Measurements from ENCODE around the gene PCYT1A.
"Not testable (repeated sequence)": the region's sequence is repeated elsewhere in the genome, so short reads cannot be mapped to it uniquely, and the experiment has no call there.

Gene PCYT1A

DNA sequence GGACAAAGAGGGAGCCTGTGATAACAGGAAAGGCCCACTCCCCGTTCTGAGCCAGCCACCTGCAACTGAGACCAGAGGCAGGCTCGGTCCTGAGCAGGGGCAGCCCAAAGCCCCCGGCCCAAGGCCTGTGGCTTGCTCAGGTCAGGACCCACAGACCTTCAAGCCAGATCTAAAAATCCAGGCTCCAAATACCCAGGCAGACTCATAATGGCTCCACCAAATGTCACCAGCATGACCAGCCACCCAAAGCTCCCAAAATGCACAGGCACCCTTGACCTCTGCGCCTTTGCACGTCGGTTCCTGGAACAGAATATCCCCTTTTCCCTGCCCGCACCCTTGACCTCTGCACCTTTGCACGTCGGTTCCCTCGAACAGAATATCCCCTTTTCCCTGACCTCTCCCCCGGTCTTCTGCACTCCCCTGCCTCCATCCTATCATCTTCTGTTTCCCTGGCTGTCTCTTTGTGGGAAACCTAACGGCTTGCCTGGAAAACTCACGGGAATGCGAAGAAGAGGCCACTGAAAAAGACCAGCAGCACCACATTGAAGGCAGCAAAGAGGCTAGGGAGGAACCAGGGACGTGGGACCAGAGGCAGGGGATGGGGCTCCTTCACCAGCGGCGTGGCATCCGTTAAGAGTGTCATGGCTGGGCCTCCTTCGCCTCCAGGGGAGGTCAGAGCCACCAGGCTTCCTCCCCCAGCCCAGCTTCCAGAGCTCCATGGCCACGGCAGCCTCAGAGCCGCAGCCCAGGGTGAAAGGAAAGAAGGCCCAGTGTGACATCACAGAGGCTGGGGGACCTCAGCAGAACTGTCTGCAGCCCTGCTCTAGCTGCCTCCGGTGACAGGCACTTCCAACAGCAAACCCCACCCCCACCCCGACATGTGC, 76.6 kb downstream of the PCYT1A start, which contains the start of gene ZDHHC19:
ZDHHC19 (minus strand) TSS at position 728 of the 884 bp plus-strand sequence; CDS start at position 643, 85 bp downstream.
- no peak for DNase-seq

DNA sequence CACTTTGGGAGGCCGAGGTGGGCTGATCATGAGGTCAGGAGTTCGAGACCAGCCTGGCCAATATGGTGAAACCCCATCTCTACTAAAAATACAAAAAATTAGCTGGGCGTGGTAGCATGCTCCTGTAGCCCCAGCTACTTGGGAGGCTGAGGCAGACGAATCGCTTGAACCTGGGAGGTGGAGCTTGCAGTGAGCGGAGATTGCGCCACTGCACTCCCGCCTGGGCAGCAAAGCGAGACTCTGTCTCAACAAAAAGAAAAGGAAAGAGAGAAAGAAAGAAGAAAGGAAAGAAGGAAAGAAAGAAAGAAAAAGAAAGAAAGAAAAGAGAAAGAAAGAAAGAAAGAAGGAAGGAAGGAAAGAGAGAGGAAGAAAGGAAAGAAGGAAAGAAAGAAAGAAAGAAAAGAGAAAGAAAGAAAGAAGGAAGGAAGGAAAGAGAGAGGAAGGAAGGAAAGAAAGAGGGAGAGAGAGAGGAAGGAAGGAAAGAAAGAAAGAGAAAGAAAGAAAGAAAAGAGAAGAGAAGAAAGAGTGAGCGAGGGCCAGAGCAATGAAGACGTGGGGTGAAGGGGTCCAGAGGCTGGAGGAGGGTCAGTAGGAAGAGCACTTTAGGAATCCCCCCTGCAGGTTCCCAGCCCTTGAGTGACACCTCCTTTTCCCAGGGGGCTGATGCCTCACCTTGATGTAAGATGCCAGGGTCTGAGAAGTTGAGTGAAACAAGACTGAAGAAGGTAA, 77.4 kb downstream of the PCYT1A start:
- not testable (repeated sequence) for DNase-seq

DNA sequence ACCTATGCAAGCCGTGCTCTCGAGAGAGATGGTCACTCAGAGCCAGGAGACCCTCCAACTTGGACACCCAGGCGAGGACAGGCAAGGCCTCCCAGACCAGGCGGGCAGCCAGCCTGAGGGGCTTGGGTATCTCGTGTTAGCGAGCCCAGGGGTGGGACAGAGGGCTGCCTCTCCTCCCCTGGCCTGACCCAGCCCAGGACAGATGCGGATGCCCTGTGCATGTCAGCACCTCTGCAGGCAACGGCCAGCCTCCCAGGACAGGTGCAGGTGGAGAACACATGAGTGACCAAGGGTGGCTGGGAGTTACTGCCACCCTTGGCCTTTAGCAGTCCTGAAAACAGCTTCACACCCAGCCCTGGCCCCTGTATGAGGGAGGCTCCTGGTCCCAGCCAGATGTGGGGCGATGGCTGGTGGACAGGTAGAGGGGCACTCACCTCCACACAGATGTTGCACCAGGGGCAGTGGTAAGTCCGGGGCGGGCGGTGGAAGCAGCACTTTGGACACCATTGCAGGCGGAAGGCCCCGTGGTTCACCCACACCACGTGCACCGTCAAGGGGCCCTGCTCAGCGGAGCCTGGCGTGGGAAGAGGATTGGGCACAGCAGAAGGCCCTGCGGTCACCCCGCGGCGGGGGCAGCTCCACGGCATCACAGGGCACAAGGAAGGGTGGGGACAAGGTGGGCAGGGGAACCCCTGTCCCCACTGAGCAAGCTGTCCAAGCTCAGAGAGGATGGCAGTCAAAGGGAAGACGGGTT, 78.4 kb downstream of the PCYT1A start:
- DNase-seq = no peak

DNA sequence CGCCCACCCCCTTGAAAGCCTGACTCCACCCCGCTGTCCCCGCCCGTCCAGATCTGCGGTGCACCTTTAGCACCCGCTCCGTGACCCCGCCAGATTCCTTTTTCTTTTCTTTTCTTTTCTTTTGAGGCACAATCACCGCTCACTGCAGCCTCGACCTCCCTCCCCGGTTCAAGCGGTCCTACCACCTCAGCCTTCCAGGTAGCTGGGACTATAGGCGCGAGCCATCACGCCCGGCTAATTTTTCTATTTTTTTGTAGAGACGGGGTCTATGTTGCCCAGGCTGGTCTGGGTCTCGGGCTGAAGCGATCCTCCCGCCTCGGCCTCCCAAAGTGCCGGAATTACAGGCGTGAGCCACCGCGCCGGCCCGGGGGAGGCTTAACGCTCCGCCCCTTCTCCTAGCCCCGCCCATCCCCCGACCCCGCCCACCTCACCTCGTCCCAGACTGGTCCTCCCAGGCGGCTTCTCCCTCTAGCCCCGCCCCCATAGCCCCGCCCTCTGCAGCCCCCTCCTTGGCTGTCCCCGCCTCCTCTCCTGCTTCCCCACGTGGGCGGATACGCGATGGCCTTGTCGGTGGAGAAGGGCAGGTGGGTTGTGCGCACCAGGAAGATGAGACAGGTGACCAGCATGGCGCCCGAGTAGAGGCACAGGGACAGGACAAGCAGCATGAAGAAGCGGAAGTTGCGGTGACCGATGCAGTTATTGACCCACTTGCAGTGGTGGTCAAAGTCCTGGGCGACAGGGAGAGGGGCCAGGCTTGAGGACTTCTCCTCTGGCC, 79.5 kb downstream of the PCYT1A start:
- peak; percentile 76 for DNase-seq

DNA sequence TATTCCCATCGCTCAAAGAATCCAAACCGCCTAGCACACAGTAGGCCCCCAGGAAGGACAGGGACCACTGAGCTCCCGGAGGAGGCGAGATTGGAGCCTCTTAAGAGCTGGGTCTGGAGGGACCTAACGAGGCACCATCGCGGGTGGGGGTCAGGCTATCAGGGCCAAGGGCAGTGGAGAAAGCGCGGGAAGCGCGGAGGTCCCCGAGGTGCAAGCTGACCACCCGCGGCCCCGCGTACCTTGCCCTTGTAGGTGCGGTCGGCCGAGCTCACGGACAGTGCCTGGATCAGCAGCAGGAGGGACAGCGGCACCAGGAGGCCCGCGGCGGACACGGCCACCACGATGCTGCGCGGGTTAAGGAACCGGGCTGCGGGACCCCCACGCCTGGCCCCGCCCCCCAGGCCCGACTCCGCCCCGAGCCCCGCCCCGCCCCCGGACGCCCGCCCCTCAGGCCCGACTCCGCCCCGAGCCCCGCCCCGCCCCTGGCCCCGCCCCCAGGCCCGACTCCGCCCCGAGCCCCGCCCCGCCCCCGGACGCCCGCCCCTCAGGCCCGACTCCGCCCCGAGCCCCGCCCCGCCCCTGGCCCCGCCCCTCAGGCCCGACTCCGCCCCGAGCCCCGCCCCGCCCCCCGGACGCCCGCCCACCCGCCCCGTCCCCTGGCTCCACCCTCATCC, 80.2 kb downstream of the PCYT1A start:
- peak; percentile 42 for DNase-seq

DNA sequence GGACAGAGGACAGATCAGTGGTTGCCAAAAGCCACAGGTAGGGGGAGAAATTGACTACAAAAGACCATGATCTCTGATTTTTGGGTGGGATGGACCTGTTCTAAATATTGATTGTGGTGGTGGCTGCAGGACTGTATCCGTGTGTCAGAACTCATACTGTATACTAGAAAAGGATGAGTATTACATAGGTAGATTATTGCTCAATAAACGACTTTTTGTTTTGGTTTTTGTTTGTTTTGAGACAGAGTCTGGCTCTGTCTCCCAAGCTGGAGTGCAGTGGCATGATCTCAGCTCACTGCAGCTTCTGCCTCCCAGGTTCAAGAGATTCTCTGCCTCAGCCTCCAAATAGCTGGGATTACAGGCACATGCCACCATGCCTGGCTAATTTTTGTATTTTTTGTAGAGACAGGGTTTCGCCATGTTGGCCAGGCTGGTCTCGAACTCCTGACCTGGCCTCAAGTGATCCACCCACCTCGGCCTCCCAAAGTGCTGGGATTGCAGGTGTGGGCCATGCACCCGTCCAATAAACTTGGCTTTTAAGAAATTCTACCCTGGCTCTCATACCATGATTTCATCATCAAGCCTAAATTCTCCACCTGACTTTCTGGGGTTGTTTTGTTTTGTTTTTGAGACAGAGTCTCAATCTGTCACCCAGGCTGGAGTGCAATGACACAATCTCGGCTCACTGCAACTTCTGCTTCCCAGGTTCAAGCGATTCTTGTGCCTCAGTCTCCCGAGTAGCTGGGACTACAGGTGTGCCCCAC, 81.9 kb downstream of the PCYT1A start:
- not testable (repeated sequence) for DNase-seq

DNA sequence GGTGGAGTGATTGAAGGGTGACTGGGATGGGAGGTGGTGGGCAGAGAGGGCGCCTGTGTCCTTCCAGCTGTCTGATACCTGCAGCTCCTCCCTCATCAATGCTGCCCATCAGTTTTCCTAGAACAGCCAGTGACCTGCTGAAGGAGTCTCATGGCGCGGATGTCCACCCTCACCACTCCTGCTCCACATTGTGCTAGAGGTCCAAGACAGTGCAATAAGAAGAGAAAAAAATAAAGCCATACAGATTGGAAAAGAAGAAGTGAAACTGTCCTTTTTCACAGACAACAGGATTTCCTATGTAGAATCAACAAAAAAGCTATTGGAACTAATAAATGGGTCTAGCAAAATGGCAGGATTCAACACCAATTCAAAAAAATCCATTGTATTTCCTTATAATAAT, 83.7 kb downstream of the PCYT1A start:
- DNase-seq = no peak

DNA sequence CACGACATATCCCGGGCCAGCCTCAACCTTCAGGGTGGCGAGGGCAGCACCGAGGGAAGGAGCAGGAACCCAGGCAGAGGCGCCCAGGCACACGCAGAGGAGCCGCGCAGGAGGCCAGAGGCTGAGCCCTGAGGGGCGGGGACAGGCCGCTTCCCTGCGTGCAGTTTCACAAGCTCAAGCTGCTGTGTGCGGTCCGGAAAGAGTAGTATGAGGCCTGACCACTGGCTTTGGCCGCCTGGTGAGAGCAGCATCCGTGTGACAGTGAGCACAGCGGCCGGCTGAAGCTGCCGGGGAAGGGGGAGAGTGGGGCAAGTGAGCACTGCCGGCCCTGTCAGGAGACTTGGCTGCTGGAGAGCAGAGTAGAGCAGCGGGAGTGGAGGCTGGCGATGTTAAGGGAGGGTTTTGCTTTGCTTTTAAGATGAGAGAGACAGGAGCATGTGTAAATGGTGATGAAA, 85.0 kb downstream of the PCYT1A start:
- DNase-seq = no peak

DNA sequence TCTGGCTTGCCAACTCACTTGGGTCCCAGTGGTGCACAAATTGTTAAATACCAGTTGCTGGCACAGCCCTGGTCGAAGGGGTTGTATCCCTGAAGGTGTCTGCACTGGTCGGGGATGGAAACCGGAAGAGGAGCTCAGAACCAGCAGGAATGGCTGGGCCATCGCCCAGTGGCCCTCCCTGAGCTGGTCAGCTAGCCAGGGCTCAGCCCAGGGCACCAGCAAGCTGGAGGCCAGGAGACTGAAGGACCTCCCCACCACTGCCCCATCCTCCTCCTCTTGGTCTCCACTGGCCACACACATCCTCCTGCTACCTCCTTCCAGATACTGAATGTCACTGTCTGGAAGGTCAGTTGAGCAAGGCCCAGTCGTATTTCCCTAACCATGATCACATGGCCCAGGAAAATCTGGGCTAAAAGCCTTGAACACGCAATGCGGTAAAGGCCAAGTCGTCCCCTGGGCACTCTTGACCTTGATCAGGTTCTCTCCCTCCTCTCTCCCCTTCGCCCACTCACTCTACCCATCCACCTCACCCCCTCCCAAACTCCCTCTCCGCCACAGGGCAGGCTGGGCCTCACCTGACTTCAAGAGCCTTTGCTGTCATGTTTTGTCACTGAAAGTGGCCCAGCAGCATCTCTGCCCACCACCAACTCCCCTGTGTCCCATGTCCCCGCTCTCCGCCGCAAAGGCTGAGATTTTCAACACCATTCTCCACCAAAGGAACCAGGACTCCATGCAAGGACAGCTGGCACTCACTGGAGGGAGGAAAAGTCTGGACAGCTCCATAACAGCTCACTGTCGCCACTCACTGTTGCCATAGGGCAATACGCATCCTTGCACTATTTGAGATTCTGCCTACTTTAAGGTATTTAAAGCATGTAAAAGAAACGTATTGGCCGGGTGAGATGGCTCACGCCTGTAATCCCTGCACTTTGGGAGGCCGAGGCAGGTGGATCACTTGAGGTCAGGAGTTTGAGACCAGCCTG, 88.5 kb downstream of the PCYT1A start:
- no peak for DNase-seq

DNA sequence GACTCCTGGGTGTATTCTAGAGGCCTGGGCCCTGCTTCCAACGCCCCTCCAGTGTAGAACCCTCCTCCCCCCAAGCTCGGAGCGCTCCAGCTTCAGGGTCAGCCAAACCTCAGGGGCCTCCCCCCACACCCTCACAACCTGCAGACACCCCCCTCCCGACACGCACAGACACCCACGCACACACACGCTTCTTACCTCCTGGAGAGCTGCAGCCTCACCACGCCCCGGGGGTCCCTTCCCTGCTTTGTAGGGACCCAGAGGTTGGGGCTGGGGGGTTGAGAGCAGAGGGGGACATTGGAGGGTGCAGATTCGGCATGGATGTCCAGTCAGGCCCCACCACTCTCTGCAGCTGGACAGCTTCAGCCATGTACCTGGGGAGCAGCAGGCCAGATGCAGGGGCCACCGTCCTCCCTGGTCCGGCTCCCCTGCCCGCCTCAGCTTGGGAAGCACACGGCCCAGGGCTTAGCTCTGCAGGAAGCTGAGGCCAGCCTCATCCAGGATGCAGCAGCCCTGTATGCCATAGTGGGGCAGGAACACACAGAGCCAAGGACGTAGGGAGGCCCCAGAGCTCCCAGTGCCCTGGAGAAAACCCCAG, 89.3 kb downstream of the PCYT1A start:
- DNase-seq = no peak

DNA sequence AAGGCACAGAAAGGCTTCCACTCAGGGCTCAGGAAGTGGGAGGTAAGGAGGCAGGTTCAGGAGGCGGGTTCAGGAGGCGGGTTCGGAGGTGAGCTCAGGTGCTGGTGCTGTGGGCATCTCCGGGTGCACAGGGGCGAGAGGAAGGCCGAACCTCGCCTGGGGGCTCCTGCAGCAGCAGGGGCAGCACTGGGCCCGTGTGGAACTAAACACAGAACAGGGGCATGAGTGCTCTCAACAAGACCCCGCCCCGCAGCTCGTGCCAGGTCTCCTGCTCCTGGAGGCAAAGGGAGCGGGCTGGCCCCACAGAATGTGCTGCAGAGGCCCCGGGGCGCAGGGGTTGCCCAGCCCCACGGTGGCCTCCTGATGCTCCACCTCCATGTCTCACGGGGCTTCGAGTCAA, 90.0 kb downstream of the PCYT1A start:
- no peak for DNase-seq

DNA sequence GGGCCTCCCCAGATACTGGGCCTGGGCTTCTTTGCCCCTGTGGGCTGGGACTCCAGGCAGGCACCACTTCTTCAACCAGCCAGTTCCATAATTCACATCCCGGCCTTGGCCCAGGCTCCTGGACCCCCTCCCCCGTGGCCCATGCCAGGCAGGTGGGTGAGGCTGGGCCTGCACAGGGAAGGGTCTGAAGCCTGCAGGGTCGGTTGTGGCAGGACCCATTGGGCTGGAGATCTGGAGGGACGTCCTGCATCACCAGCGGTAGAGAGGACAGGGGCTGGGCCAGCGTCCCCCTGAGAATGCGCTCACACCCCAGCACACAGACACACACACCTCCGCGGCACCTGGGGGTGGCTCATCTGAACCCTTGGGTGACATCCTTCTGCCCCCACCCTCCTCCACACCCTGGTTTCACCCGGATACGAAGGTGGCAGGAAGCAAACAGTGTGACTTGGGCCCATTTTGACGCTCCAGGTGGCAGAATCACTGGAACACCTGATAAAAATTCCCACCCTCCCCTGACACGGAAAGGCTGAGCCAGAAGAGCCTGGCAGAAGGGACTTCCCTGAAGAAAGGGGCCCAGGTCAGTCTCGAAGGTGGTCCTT, 91.8 kb downstream of the PCYT1A start:
- DNase-seq = peak; percentile 37

DNA sequence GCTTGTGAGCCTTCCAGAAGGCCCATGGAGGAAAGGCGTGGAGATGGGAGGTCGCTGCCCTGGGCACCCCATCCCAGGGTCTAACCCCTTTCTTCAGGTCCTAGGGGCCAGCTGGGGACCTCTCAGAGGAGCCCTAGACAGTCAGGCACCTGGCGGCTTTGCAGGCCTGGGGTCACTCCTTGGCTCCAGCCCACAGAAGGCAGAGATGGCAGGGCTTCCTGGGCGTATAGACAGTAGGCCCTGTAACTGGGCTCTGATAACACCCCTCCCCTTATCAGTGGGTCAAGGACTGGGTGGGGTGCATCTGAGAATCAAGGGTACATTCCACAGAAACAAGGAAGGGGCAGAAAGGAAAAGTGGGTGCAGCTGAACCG, 93.0 kb downstream of the PCYT1A start:
- DNase-seq = no peak

DNA sequence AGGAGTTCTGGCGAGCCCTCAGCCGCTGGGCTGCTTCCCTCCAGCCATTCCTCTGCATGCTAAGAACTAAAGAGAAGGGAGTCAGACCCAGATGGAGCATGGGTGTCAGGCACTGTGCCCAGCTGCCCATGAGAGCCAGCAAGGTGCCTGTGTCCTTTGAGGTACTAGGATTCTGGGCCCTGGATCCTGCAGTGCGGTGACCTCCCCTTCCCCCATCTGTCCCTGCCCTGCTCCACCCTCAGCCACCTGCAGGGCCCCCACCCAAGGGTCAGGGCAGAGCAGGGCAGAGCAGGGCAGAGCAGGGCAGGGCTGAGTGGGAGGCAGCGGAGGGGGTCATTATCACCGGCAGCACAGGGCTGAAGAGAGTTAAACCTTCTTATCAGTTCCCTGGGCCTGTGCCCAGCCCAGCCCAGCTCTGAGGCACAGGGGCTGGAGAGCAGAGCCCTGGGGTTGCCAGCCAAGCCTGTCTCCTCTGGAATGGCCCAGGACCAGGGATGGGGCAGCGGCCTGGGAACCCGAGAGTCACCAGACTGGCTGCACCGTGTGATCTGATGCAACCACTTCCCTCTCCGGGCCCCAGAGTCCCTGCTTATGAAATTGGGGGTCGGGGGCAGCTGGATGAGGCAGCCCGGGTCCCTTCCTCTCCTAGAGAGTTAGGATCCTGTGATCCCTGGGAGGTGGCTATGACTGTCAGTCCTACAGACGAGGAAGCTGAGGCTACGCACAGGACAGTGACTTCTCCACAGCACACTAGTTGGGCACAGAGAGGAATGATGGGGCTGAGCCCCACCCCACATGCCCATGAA, 93.6 kb downstream of the PCYT1A start:
- DNase-seq = no peak

DNA sequence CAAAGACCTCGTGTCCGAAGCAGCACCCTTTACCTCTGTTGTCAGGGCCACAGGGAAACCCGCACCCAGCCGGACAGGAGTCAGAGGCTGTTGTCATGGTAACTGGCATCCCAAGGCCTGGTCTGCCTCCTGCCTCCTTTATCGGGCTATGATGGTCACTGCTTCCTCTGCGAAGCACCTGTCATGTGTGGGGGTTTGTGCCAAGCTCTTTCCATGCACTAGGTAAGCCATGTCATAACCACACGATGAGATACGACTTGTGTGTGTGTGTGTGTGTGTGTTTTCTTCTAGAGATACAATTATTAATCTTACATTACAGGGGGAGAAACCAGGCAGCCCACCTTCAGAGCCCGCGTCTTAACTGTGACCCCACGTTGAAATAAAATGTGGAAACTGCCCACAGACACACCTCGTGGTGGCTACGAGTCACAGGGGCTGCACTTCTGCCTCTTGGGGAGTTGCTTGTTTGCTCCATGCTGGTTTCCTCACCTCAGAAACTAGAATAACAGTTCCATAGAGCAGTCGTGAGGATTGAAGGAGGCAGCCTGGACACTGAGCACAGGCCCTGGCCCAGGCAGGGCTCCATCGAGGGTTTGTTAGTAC, 94.3 kb downstream of the PCYT1A start:
- no peak for DNase-seq

DNA sequence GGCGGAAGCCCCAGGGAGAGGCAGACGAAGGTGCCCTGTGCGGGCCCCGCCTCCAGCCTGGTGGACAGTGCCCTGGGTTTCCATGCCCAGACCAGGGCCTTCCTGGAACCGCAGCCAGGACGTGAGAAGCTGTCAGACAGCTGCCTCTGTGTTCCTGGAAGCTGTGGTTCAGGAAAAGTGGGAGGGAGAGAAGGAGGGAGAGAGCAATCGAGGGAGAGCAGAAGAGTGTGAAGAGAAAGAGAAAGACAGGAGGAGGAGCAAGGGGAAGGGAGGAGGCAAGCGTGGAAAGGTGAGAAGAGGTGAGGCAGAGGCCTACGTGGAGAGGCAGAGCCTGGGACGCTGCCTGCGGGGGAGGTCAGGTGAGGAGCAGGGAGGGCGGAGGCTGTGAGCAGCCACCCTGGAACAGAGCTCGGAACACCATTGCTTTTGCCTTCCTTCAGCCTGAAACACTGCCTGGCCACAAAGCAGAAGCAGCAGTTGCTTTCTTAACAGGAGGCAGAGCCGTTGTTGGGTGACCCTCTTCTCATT, 94.9 kb downstream of the PCYT1A start:
- DNase-seq = no peak

DNA sequence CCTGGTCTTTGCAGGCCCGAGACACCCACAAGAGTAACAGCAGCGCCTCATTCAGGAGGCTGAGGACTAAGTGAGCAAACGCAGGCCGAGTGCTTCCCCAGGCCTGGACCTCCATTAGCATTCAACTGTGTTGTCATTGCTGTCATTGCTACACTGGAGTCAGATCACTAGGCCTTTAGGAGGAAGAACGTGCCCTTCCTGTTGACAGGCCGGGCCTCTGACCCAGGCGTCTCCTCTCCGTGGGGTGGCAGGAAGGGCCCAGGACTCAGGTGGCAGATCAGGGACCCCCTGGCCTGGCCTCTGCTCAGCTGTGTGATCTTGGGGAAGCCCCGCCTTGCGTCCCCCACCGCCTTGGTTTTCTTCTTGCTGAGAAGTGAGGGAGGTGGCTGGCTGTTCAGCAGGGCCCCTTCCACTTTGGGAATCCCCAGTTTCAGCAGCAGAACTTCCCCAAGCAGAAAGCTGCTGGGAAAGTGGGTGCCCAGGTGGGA, 95.4 kb downstream of the PCYT1A start:
- peak; percentile 81 for DNase-seq
